GM13977 (cell line): ENCODE measurements around the gene DOCK8.

ENCODE experiments used
- DNase-seq: peaks from one replicate; pipeline ENCODE4 v3.0.0; 2012; ENCODE audit warnings: low spot score
- in situ Hi-C: fragments of 300-500 bp; cut with MboI; formaldehyde crosslinking; loops from one replicate; pipeline ENCODE4 v1.12.0; 2022; ENCODE audit warnings: low sequenced_read_pairs, low pct_unique_long_range_greater_than_20kb, mixed read lengths, inconsistent platforms; ENCODE audit not compliant: unreplicated experiment
- TF ChIP-seq, protein P1 (sequence below): IDR thresholded peaks from 2 replicates; pipeline ENCODE4 v1.5.1; 2012; ENCODE audit warnings: mild to moderate bottlenecking, control low read depth; ENCODE audit not compliant: insufficient read depth; ENCODE audit errors: extremely low read depth, missing control alignments

DOCK8 gene

DNA sequence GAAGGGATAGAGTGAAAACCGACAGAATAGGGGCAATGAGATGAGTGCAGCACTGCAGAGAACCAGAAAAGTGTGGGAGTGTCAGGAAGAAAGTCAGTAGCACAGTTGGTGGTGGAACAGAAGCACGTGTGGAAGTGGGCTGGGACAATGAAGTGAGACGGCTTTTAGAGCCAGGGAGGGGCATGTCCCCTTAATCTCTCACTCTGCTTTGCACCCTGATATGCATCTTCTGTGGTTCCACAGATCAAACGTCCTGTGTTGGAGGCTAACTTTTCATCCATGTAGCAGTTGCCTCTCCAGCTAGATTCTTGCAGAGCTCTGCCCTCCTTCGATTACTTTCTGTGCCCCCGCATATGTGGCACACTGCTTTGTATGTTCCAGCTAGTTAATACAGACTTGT lies 163.6 kb downstream of the DOCK8 start:
- TF ChIP-seq, protein P1, sequence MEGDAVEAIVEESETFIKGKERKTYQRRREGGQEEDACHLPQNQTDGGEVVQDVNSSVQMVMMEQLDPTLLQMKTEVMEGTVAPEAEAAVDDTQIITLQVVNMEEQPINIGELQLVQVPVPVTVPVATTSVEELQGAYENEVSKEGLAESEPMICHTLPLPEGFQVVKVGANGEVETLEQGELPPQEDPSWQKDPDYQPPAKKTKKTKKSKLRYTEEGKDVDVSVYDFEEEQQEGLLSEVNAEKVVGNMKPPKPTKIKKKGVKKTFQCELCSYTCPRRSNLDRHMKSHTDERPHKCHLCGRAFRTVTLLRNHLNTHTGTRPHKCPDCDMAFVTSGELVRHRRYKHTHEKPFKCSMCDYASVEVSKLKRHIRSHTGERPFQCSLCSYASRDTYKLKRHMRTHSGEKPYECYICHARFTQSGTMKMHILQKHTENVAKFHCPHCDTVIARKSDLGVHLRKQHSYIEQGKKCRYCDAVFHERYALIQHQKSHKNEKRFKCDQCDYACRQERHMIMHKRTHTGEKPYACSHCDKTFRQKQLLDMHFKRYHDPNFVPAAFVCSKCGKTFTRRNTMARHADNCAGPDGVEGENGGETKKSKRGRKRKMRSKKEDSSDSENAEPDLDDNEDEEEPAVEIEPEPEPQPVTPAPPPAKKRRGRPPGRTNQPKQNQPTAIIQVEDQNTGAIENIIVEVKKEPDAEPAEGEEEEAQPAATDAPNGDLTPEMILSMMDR = no peak
- no peak for DNase-seq
- in situ Hi-C loops = no loop called here

DNA sequence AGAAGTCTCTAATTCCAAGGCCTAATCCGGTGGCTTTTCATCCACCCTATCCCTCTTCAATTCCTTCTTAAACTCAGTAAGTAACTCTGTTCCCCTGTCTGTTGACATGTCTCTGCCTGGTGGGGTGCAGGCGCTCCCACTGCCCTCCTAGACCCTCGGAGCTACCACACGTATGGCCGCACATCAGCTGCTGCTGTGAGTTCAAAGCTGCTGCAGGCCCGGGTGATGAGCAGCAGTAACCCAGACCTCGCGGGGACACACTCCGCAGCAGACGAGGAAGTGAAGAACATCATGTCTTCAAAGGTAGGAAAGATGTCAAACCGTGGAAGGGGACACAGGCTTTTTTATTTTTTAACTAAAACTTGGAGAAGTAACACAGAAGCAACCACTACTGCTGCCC lies 167.7 kb downstream of the DOCK8 start:
- in situ Hi-C loops = no loop called here
- TF ChIP-seq, protein P1 = no peak
- no peak for DNase-seq

DNA sequence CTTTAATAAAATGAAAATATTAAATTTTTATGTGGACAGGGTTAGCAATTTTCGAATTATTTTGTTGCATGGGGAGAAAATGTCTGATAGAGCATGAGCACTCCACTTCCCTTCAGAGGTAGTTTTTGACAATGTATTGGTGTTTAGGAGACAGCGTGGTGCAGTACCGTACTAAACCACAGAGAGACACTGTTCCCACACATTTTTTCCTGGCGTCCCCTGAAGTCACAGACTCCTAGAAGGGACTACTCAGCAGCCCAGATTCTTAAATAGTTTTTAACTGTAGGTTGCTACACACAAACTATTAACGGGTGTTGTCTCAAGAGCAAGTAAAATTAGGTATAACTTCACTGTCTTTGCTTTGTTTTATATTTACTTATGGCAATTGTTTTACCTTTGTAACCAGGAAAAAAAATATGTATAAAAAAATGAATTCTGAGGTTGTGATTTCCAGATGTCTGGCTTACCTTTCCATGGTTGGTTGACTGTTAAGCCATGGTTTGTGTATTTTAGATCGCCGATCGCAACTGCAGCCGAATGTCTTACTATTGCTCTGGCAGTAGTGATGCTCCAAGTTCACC lies 171.2 kb downstream of the DOCK8 start:
- in situ Hi-C loops = no loop called here
- TF ChIP-seq, protein P1 = peak; percentile 33
- DNase-seq = no peak

DNA sequence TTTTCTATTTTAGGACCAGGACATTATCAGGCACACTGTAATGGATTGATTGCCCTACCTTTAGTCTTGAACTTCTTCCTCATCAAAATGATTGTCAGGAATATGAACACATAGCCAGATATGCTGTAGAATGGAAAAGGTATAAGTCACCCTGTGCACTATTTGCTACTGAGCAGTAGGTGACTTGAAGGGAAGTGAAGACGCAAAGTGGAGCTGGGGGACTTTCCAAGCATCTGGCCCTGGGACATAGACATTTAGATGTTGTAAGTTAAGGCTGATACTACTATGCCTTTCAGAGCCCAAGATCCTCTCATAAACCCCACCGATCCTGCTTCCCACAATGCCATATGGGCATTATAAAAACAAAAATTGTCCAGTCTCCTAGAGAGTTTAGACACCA lies 174.5 kb downstream of the DOCK8 start:
- no peak for DNase-seq
- in situ Hi-C loops = no loop called here
- TF ChIP-seq, protein P1 = no peak

DNA sequence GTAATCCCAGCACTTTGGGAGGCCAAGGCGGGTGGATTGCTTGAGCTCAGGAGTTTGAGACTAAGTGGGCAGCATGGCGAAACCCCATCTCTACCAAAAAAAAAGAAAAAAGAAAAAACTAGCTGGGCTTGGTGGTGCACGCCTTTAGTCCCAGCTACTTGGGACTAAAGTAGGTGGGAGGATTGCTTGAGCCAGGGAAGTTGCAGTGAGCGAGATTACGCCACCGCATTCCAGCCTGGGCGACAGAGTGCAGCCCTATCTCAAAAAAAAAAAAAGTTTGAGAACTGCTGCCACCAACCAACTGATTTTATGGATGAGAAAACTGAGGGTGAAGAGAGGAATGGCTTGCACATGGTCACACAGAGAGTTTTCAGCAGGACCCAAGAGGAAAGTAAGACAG lies 175.1 kb downstream of the DOCK8 start:
- in situ Hi-C loops = no loop called here
- no peak for DNase-seq
- TF ChIP-seq, protein P1 = no peak

DNA sequence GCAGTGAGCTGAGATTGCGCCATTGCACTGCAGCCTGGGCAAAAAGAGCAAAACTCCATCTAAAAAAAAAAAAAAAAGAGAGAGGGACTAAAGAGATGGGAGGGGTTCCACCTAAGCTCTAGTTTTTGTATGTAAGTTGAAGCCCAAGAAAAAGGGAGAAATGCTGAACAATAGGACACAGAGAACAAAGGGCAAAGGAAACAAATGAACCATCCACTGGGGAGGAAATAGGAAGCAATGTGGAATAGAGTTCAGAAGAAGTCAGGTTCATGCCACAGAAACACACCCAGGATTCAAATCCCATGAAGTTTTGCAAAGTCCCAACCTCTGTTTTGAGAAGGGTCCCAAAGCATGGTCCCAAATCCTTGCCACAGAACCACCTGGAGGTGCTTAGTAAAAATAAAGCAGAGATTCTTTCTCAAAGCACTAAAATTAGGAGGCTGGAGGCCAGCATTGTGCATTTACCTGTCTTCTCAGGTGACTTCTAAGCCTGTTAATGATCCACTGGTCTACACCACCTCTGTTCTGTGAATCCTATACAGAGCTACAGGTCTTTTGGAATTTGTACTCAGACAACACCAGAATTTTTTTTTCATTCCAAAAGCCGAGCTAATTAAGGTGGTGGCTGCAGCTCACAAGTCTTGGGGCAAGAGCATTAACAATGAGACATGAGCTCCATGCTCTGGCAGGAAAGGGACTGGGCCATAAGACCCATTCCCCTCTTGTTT lies 177.6 kb downstream of the DOCK8 start:
- TF ChIP-seq, protein P1 = no peak
- in situ Hi-C loops = no loop called here
- DNase-seq = no peak
